SK-N-SH treated with all-trans-retinoic acid at 6 μM for 48 hours (cell line): Measurements from ENCODE around the gene NDUFB2.

Experiments
- ATAC-seq: fragments of 200-7000 bp; cut with Tn5 transposase; 3 replicates; pipeline ENCODE4 v1.9.1; 2020; ENCODE audit warnings: mild to moderate bottlenecking, moderate library complexity
- ARNTL ChIP-seq: fragments of 450-650 bp; formaldehyde crosslinking; IDR thresholded peaks from 2 replicates; pipeline ENCODE4 v1.5.0; 2020; ENCODE audit warnings: low read depth, mild to moderate bottlenecking, moderate library complexity, borderline replicate concordance
- BACH2 ChIP-seq: fragments of 250-450 bp; sonication (Bioruptor Pico); IDR thresholded peaks from 2 replicates; pipeline ENCODE4 v1.9.0; 2021; ENCODE audit warnings: mild to moderate bottlenecking, borderline replicate concordance
- CSDC2 ChIP-seq: fragments of 250-450 bp; sonication (Bioruptor Pico); IDR thresholded peaks from 2 replicates; pipeline ENCODE4 v1.5.0; 2020; ENCODE audit warnings: mild to moderate bottlenecking, moderate library complexity
- ESRRG ChIP-seq: fragments of 250-450 bp; sonication (Bioruptor Pico); IDR thresholded peaks from 2 replicates; pipeline ENCODE4 v1.6.1; 2021; ENCODE audit warnings: mild to moderate bottlenecking
- GLIS3 ChIP-seq: fragments of 250-450 bp; sonication (Bioruptor Pico); IDR thresholded peaks from 2 replicates; pipeline ENCODE4 v1.5.0; 2020; ENCODE audit warnings: mild to moderate bottlenecking, moderate library complexity
- ISL1 ChIP-seq: fragments of 250-450 bp; sonication (Bioruptor Pico); IDR thresholded peaks from 2 replicates; pipeline ENCODE4 v2.1.2; 2022; ENCODE audit warnings: mild to moderate bottlenecking, moderate library complexity
- OSR1 ChIP-seq: fragments of 250-450 bp; sonication (Bioruptor Pico); IDR thresholded peaks from 2 replicates; pipeline ENCODE4 v1.8.0; 2022; ENCODE audit warnings: moderate library complexity, mild to moderate bottlenecking, inconsistent platforms
- PPARA ChIP-seq: fragments of 250-450 bp; sonication (Bioruptor Pico); IDR thresholded peaks from 2 replicates; pipeline ENCODE4 v1.5.0; 2020; ENCODE audit warnings: mild to moderate bottlenecking, borderline replicate concordance
- RARB ChIP-seq: fragments of 250-450 bp; sonication (Bioruptor Pico); IDR thresholded peaks from 2 replicates; pipeline ENCODE4 v1.8.0; 2021; ENCODE audit warnings: mild to moderate bottlenecking, moderate library complexity
- SNAI2 ChIP-seq: fragments of 250-450 bp; sonication (Bioruptor Pico); IDR thresholded peaks from 2 replicates; pipeline ENCODE4 v1.5.0; 2020; ENCODE audit warnings: mild to moderate bottlenecking, moderate library complexity
- TCF4 ChIP-seq: fragments of 250-450 bp; sonication (Bioruptor Pico); IDR thresholded peaks from 2 replicates; pipeline ENCODE4 v1.8.0; 2021; ENCODE audit warnings: mild to moderate bottlenecking, moderate library complexity, borderline replicate concordance
- TOX ChIP-seq: fragments of 250-450 bp; sonication (Bioruptor Pico); IDR thresholded peaks from 2 replicates; pipeline ENCODE4 v1.8.0; 2021; ENCODE audit warnings: mild to moderate bottlenecking, moderate library complexity, borderline replicate concordance
- ZFP3 ChIP-seq: fragments of 250-450 bp; sonication (Bioruptor Pico); IDR thresholded peaks from 2 replicates; pipeline ENCODE4 v1.5.0; 2020; ENCODE audit warnings: mild to moderate bottlenecking, moderate library complexity
- ZFP30 ChIP-seq: fragments of 450-650 bp; formaldehyde crosslinking; IDR thresholded peaks from 2 replicates; pipeline ENCODE4 v1.5.0; 2022; ENCODE audit warnings: mild to moderate bottlenecking, moderate library complexity
- ZNF565 ChIP-seq: fragments of 450-650 bp; formaldehyde crosslinking; conservative IDR thresholded peaks from 2 replicates; pipeline ENCODE4 v1.5.0; 2020; ENCODE audit warnings: low read depth, mild to moderate bottlenecking, moderate library complexity
- ZNF70 ChIP-seq: fragments of 450-650 bp; formaldehyde crosslinking; IDR thresholded peaks from 2 replicates; pipeline ENCODE4 v1.5.0; 2020; ENCODE audit warnings: mild to moderate bottlenecking, moderate library complexity
- ZNF8 ChIP-seq: fragments of 450-650 bp; formaldehyde crosslinking; IDR thresholded peaks from 2 replicates; pipeline ENCODE4 v1.5.0; 2020; ENCODE audit warnings: mild to moderate bottlenecking, moderate library complexity
- TF ChIP-seq, protein P1 (sequence below): fragments of 250-450 bp; sonication (Bioruptor Pico); IDR thresholded peaks from 2 replicates; pipeline ENCODE4 v1.5.0; 2020; ENCODE audit warnings: mild to moderate bottlenecking, moderate library complexity
- TF ChIP-seq, protein P2 (sequence below): fragments of 250-450 bp; sonication (Bioruptor Pico); IDR thresholded peaks from 2 replicates; pipeline ENCODE4 v1.8.0; 2020; ENCODE audit warnings: mild to moderate bottlenecking, moderate library complexity, borderline replicate concordance
- TF ChIP-seq, protein P3 (sequence below): fragments of 250-450 bp; sonication (Bioruptor Pico); IDR thresholded peaks from 2 replicates; pipeline ENCODE4 v1.5.1; 2021; ENCODE audit warnings: mild to moderate bottlenecking, moderate library complexity
- TF ChIP-seq, protein P4 (sequence below): fragments of 250-450 bp; sonication (Bioruptor Pico); IDR thresholded peaks from 2 replicates; pipeline ENCODE4 v1.5.1; 2020; ENCODE audit warnings: low read depth, mild to moderate bottlenecking, moderate library complexity
- TF ChIP-seq, protein P5 (sequence below): fragments of 250-450 bp; sonication (Bioruptor Pico); IDR thresholded peaks from 2 replicates; pipeline ENCODE4 v1.8.0; 2021; ENCODE audit warnings: low read depth, mild to moderate bottlenecking, moderate library complexity, borderline replicate concordance

The NDUFB2 gene

DNA sequence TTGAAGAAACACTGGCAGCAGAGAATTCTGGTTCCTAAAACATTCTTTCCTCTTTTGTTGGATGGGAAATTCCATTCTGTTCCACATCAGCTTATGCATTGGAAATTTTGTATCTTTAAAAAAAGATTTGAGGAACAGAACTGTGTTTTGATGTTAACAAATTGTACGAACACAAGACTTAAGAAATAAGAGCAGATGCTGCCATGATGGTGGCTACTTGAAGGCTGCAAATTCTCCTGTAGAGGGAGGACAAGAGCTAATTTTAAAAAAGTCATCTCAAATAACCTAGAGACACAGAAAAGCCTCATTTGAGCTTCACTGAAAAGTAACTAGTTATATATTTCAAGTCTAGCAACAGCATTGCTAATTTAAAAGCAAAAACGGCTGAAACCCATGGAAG lies 29.8 kb downstream of the NDUFB2 start:
- peak; percentile 80 for ATAC-seq
- TF ChIP-seq GLIS3 (CRISPR knock-in tag) (no peak), ZFP3 (CRISPR knock-in tag) (no peak), ZNF70 (CRISPR knock-in tag) (no peak), ZNF8 (CRISPR knock-in tag) (no peak), ISL1 (CRISPR knock-in tag) (no peak), ZNF565 (no peak), ARNTL (CRISPR knock-in tag) (no peak), SNAI2 (CRISPR knock-in tag) (no peak), PPARA (CRISPR knock-in tag) (no peak), CSDC2 (CRISPR knock-in tag) (no peak), OSR1 (no peak), TOX (CRISPR knock-in tag) (no peak), ZFP30 (CRISPR knock-in tag) (no peak), BACH2 (CRISPR knock-in tag) (no peak), RARB (CRISPR knock-in tag) (no peak)
- TF ChIP-seq, protein P1, sequence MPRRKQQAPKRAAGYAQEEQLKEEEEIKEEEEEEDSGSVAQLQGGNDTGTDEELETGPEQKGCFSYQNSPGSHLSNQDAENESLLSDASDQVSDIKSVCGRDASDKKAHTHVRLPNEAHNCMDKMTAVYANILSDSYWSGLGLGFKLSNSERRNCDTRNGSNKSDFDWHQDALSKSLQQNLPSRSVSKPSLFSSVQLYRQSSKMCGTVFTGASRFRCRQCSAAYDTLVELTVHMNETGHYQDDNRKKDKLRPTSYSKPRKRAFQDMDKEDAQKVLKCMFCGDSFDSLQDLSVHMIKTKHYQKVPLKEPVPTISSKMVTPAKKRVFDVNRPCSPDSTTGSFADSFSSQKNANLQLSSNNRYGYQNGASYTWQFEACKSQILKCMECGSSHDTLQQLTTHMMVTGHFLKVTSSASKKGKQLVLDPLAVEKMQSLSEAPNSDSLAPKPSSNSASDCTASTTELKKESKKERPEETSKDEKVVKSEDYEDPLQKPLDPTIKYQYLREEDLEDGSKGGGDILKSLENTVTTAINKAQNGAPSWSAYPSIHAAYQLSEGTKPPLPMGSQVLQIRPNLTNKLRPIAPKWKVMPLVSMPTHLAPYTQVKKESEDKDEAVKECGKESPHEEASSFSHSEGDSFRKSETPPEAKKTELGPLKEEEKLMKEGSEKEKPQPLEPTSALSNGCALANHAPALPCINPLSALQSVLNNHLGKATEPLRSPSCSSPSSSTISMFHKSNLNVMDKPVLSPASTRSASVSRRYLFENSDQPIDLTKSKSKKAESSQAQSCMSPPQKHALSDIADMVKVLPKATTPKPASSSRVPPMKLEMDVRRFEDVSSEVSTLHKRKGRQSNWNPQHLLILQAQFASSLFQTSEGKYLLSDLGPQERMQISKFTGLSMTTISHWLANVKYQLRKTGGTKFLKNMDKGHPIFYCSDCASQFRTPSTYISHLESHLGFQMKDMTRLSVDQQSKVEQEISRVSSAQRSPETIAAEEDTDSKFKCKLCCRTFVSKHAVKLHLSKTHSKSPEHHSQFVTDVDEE, result no peak
- TF ChIP-seq, protein P2, sequence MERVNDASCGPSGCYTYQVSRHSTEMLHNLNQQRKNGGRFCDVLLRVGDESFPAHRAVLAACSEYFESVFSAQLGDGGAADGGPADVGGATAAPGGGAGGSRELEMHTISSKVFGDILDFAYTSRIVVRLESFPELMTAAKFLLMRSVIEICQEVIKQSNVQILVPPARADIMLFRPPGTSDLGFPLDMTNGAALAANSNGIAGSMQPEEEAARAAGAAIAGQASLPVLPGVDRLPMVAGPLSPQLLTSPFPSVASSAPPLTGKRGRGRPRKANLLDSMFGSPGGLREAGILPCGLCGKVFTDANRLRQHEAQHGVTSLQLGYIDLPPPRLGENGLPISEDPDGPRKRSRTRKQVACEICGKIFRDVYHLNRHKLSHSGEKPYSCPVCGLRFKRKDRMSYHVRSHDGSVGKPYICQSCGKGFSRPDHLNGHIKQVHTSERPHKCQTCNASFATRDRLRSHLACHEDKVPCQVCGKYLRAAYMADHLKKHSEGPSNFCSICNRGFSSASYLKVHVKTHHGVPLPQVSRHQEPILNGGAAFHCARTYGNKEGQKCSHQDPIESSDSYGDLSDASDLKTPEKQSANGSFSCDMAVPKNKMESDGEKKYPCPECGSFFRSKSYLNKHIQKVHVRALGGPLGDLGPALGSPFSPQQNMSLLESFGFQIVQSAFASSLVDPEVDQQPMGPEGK, result no peak
- TF ChIP-seq, protein P3, sequence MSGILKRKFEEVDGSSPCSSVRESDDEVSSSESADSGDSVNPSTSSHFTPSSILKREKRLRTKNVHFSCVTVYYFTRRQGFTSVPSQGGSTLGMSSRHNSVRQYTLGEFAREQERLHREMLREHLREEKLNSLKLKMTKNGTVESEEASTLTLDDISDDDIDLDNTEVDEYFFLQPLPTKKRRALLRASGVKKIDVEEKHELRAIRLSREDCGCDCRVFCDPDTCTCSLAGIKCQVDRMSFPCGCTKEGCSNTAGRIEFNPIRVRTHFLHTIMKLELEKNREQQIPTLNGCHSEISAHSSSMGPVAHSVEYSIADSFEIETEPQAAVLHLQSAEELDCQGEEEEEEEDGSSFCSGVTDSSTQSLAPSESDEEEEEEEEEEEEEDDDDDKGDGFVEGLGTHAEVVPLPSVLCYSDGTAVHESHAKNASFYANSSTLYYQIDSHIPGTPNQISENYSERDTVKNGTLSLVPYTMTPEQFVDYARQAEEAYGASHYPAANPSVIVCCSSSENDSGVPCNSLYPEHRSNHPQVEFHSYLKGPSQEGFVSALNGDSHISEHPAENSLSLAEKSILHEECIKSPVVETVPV (CRISPR knock-in tag), result no peak
- TF ChIP-seq, protein P4, sequence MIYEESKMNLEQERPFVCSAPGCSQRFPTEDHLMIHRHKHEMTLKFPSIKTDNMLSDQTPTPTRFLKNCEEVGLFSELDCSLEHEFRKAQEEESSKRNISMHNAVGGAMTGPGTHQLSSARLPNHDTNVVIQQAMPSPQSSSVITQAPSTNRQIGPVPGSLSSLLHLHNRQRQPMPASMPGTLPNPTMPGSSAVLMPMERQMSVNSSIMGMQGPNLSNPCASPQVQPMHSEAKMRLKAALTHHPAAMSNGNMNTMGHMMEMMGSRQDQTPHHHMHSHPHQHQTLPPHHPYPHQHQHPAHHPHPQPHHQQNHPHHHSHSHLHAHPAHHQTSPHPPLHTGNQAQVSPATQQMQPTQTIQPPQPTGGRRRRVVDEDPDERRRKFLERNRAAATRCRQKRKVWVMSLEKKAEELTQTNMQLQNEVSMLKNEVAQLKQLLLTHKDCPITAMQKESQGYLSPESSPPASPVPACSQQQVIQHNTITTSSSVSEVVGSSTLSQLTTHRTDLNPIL, result no peak

DNA sequence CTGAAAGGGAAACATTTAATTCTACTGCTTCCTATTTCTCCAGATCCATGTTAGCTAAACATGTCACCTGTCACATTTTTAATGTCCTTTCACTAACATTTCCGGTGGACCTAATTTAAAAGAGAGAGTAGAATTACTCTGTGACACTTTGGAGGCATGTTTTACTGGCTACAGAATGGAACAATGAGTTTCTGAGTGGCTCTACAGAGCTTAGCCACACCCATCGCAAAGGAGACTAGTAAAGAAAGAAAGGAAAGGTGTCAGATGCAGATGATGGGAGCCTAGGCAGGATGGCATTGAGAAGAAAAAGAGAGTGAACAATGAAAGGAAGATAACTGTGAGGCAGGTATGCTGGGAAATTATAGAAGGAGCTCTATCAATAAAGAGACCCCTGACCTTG lies 35.9 kb downstream of the NDUFB2 start:
- TF ChIP-seq ISL1 (CRISPR knock-in tag) (no peak), CSDC2 (CRISPR knock-in tag) (no peak), ZFP30 (CRISPR knock-in tag) (no peak), ZNF565 (no peak), TCF4 (no peak), ESRRG (CRISPR knock-in tag) (no peak), ZNF70 (CRISPR knock-in tag) (no peak), ZNF8 (CRISPR knock-in tag) (no peak), TOX (CRISPR knock-in tag) (no peak), ZFP3 (CRISPR knock-in tag) (no peak)
- TF ChIP-seq, protein P5, sequence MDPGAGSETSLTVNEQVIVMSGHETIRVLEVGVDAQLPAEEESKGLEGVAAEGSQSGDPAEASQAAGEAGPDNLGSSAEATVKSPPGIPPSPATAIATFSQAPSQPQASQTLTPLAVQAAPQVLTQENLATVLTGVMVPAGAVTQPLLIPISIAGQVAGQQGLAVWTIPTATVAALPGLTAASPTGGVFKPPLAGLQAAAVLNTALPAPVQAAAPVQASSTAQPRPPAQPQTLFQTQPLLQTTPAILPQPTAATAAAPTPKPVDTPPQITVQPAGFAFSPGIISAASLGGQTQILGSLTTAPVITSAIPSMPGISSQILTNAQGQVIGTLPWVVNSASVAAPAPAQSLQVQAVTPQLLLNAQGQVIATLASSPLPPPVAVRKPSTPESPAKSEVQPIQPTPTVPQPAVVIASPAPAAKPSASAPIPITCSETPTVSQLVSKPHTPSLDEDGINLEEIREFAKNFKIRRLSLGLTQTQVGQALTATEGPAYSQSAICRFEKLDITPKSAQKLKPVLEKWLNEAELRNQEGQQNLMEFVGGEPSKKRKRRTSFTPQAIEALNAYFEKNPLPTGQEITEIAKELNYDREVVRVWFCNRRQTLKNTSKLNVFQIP (CRISPR knock-in tag), result no peak
- TF ChIP-seq, protein P2, result no peak
- ATAC-seq, result no peak
